ENCODE measurements around the gene DUSP11.
"Not testable (repeated sequence)": the region's sequence is repeated elsewhere in the genome, so short reads cannot be mapped to it uniquely, and the experiment has no call there.

Gene DUSP11

GRCh38 chr2:73736378-73736777, 43.5 kb downstream of the DUSP11 start:
- no peak for TF ChIP-seq CTCF (IDR thresholded peaks at IDR 0.05; ENCODE audit: low read depth, low read length)
- H3K4me3 ChIP-seq (ENCODE audit: low read depth, low read length): peak overlapping the region; percentile 83

DNA sequence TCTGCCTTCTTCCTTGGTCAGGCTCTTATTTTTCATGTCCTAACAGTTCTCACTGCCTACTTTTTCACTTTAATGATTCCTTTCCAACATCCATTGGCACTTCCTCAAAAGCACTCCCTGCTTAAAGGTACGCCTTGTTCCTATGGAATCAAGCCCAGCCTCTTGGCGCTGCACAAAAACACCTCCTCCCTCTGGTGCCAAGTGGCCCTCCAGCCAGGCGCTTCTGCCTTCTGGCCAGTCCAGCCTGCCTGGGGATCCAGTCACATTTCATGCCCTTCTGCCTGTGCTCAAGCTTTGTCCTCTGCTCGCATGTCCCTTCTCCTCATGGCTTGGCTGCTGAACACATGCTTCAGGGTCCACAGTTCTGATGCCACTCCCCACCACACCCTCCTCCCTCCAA, 49.1 kb downstream of the DUSP11 start:
- TF ChIP-seq CTCF (IDR thresholded peaks at IDR 0.05; ENCODE audit: low read depth, low read length): no peak
- H3K4me3 ChIP-seq (ENCODE audit: low read depth, low read length): no peak overlapping the region

- no peak for TF ChIP-seq CTCF (IDR thresholded peaks at IDR 0.05; ENCODE audit: low read depth, low read length)
- no peak overlapping the region for H3K4me3 ChIP-seq (ENCODE audit: low read depth, low read length)
These were observed 51.2 kb downstream of the DUSP11 start for GRCh38 chr2:73728711-73729110.

DNA sequence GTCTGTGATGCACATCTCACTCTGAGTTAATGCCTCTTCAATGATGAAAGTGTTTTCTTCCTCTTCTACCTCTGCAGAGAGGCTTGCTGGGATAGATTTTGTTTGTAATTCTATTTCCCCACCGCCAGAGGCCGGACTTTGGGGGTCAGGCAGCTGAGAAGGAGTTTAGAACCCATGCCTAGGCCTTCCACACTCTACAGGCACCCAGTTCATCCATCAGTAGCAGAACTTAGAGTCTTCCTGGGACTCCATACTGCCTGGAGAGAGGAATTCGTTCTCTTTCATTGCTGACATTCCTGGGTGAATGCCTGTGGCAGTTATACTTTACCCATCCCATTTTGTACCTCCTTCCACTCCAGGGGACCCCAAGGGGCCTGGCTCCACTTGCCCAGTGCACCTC, 51.9 kb downstream of the DUSP11 start:
- no peak overlapping the region for H3K4me3 ChIP-seq (ENCODE audit: low read depth, low read length)
- TF ChIP-seq CTCF (IDR thresholded peaks at IDR 0.05; ENCODE audit: low read depth, low read length): no peak

GRCh38 chr2:73726657-73727056, 53.2 kb downstream of the DUSP11 start:
- not testable (repeated sequence) for H3K4me3 ChIP-seq (ENCODE audit: low read depth, low read length)

- no peak for TF ChIP-seq CTCF (IDR thresholded peaks at IDR 0.05; ENCODE audit: low read depth, low read length)
- no peak overlapping the region for H3K4me3 ChIP-seq (ENCODE audit: low read depth, low read length)
These were observed 60.9 kb downstream of the DUSP11 start for GRCh38 chr2:73718851-73719621.

GRCh38 chr2:73718421-73718820, 61.5 kb downstream of the DUSP11 start:
- TF ChIP-seq CTCF (IDR thresholded peaks at IDR 0.05; ENCODE audit: low read depth, low read length): no peak
- no peak overlapping the region for H3K4me3 ChIP-seq (ENCODE audit: low read depth, low read length)

GRCh38 chr2:73717695-73718094, 62.2 kb downstream of the DUSP11 start:
- H3K4me3 ChIP-seq (ENCODE audit: low read depth, low read length): not testable (repeated sequence)
